Activated naive CD8-positive, alpha-beta T cell treated with anti-CD3 and anti-CD28 coated beads, Interleukin-2, amount 50 U/mL, for 16 hours (primary cell): ENCODE results near the gene MPPED2.

ENCODE experiments used
- DNase-seq: peaks from one replicate; pipeline ENCODE4 v3.0.0-alpha.2; 2020; ENCODE audit warnings: low read depth, low spot score

MPPED2 gene

DNA sequence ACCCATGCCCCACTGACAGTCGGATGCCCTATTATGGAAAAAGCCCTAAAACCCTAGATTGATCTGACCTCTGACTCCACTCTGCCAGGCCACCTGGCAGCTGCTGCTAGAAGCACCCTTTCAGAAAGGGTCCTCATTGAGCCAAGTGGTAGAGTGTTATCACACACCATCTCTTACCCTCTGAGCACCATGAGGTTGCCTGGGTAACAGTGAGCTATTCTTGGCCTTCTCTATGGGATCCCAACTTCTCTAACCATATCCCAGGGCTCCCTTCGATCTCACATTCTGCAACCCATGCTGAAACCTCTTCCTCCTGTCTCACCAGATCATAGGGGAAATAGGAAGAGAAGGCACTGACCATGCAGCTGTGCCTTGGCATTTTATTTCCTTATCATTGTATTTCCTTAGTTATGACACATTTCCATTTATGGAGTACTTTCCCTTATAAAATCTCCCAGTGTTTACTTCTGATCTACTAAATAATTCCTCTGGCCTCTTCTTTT, 52.7 kb downstream of the MPPED2 start:
- no peak for DNase-seq

- no peak for DNase-seq
These were observed 58.6 kb downstream of the MPPED2 start for GRCh38 chr11:30527566-30527965.

DNA sequence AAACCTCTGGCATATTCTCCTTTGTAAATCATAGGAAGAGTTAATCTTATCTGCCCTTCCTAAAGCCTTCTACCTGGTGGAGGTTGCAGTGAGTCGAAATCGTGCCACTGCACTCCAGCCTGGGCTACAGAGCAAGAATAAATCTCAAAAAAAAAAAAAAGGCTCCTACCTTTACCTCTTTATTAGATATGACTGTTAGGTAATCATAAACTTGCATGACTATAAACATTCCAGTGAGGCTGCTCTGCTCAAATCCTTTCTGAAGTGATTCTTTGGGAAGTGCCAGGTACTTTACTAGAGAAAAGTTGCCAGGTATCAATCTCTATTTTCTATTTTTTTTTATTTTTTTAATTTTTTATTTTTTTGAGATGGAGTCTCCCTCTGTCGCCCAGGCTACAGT, 59.6 kb downstream of the MPPED2 start:
- DNase-seq, result no peak

DNA sequence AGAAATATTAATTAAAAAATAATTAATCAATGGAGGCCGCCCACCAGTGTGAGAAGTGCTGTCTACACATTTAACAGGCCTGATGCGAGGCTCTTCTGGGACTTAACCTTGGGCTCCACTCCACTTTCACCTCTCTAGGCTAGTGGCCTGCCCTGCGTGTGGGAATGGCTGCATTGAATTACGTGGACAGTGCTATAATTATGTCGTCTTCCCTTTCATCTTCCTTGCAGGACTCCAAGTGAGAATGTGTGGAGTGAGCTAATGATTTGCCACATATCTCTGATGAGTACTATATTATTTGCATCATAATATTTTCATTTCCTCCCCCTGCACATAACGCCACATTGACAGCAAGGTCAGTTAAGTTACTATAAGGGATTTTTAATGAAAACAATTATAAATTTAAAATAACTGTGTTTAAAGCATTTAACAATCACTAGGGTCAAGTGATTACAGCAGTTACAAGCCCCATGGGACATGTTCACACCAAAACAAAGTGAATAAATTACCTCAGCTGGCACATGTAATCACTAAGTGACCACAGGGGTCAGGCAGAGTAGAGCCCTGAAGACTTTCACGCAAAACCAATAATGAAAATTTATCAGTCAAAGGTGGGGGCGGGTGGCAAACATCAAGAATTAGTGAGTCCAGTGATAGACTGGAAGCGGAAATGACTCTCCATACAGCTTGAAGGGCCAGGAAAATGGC, 63.5 kb downstream of the MPPED2 start:
- no peak for DNase-seq

GRCh38 chr11:30521297-30522071, 64.7 kb downstream of the MPPED2 start:
- DNase-seq, result no peak

DNA sequence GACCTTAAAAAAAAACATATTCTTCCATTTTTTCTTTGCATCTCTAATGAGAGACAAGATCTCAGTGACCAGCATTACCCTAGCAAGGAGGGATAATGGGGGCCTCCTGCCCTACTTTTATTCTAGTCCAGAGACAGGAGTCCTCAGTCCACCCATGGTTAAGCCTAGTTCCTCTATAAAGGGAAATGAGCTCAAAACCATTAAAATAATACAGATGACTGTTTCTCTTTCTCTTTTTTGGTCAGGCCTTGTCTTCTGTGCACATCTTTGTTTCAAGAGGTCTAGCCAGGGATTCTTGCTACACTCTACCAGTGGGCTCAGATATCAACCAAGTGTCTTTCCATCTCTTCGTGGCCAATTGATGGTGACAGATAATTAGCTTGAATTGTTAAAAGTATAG, 73.1 kb downstream of the MPPED2 start:
- no peak for DNase-seq

DNA sequence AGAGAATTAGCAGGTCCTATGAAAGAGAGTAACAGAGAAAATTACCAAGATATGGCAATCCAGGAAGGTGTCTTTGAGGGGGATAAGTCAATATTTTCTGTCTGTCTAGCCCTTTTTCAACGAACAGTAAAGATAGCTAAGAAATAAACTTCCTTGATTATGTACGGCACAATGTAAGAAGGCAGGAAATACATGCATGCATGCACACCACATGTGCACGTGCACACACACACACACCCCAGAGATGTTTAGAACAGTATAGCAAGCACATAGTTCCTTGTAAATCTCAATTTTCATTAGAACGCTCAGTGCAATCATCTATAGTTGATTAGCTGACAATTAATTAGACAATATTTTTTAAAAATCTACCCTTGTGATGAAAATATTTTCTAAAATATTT, 74.7 kb downstream of the MPPED2 start:
- no peak for DNase-seq

- DNase-seq, result no peak
These were observed 75.4 kb downstream of the MPPED2 start for GRCh38 chr11:30510750-30511149.

DNA sequence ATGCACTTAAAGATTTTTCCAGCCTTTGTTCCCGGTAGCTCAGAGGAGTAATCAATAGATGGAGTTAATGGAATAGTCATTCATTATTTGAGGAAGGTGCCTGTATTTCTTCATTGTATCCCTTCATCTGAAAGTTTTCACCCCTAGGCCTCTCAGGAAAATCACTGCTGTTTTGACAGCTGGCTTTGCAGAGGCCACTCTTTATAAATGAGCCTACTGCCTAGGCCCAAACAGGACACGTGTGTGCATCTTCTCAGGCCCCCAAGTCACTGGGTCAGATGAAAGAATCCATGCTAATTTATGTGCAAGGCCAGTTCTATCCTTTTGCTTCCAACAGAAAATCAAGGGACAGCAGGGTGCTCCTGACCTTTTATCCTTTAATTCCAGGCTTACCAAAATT, 76.8 kb downstream of the MPPED2 start:
- no peak for DNase-seq

DNA sequence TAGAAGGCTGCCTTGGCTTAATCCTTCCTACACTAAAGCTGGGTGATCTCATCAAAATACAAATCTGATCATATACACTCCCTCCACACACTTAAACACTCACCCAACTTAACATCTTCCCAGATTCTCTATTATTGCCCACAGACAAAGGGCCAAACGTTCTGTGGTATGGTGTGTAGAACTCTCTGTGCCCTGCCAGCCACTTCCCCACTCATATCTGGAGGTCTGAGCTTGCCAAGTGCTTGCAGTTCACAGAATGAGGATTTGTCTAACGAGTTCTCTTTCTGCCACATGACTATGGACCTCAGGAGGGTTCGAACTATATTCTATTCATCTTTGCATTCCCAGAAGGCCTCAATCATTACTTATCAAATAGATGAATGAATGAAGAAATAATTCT, 77.6 kb downstream of the MPPED2 start:
- no peak for DNase-seq

- no peak for DNase-seq
These were observed 80.5 kb downstream of the MPPED2 start for GRCh38 chr11:30505603-30506002.

DNA sequence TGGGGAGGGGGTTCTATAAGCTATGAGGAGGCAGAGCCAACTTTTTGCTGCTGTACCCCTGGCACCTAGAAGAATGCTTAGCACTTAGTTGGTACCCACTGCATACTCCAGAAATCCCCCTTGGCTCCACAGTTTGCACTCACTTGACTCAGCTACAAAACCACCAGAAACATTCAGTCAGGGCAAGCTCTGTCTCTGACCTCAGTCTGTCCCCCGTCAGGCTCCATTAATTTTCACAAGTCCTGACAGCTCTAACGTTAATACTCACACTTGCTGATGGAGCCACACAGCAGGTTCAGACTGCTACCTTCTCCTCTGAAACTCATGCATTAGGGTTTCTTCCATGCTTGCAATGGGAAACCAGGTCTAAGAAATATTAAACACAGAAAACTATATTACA, 81.7 kb downstream of the MPPED2 start:
- no peak for DNase-seq

- no peak for DNase-seq
These were observed 83.0 kb downstream of the MPPED2 start for GRCh38 chr11:30503156-30503555.

GRCh38 chr11:30502305-30502704, 83.8 kb downstream of the MPPED2 start:
- DNase-seq, result no peak

DNA sequence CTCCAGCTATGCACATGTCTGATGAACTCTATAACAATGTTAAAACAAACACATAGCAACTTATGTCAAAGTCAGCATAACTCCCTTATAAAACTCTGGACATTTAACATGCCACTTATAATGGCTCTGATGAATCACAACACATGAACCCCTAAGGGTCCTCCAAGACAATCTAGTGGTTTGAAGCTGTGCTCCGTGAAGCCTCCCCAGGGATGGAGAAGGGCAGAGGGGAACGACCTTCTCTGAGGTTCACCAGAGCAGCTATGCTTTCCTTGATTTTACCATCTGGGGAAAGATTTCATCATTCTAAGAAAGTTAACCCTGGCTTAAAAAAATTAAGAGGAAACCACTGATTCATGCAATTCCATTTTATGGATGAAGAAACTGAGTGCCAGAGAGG, 84.4 kb downstream of the MPPED2 start:
- no peak for DNase-seq

- no peak for DNase-seq
These were observed 86.2 kb downstream of the MPPED2 start for GRCh38 chr11:30499940-30500339.

DNA sequence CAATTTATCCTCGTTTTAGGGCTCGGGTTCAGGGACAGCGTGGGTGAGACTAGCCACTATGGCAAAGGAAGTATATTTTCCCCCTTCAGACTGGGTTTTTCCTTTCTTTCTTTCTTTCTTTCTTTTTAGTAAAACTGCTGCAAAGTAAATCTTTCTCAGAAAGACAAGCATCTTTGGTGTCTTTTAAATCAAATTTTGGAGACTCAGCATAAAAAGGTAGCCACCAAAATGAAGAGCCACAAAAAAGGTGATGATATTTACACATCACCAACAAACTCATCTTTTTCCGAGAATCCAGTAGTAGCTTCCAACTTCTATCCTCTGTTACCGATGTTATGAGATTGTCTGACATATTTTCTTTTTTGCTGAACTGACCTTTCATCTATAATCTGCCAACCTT, 88.6 kb downstream of the MPPED2 start:
- no peak for DNase-seq

GRCh38 chr11:30496935-30497334, 89.2 kb downstream of the MPPED2 start:
- no peak for DNase-seq

- no peak for DNase-seq
These were observed 90.7 kb downstream of the MPPED2 start for GRCh38 chr11:30495437-30495836.

- DNase-seq, result no peak
These were observed 96.6 kb downstream of the MPPED2 start for GRCh38 chr11:30489511-30489910.

- no peak for DNase-seq
These were observed 97.1 kb downstream of the MPPED2 start for GRCh38 chr11:30489076-30489475.

DNA sequence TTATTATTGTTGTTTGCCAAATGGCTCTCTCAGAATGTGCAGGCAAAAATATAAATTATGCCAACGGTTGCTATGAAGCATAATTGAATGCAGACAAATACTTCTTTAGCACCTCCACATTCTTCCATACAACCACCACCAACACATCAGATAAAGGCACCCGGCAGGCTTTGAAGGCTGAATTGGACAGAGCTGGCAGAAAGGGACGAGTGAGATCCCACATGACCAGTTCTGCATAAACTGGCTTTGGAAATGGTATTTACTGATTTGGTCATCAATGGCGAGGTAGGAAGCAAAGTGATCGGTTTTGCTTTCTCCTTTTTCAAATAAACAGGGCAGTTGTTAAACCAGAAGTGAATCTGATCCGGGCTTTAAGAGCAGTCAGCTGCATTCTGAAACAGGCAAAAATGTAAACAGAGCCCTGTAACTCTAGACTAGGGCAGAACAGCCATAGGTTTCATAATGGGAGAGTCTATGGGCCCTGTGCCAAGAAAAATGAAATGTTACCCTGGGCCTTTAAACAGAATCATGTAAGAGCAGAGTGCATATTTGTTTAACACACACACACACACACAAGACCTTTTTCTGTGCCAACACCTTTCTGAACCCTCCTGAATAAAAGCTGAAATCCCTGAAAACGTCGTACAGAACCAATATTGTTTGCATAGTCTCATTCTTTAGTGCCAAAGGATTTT, 97.7 kb downstream of the MPPED2 start:
- no peak for DNase-seq
